Activated CD4-positive, alpha-beta T cell treated with anti-CD3 and anti-CD28 coated beads, Interleukin-2, amount 50 U/mL, for 4 hours (primary cell): ENCODE results near the gene IL18RAP.

ENCODE experiments used
- DNase-seq, 2 experiments: peaks; one replicate each; pipeline ENCODE4 v3.0.0-alpha.2; 2020

IL18RAP gene

DNA sequence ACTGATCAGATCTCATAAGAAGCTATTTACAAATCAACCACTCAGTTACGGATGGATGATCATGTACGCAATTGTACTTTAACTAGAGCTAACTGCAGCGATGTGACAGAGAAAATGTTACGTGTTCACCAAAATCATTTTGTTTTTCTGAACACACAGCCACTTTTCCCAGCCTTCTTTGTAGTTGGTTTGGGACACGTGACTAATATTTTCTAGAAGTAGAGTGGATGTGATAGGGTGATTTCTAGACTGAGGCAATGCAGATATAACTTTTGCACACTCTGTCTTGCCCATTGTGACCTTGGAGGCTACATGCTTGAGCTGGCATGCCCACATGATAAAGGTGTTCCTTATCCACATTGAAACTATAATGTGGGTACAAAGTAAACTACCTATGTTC, 40.2 kb downstream of the IL18RAP start:
- no peak for DNase-seq

DNA sequence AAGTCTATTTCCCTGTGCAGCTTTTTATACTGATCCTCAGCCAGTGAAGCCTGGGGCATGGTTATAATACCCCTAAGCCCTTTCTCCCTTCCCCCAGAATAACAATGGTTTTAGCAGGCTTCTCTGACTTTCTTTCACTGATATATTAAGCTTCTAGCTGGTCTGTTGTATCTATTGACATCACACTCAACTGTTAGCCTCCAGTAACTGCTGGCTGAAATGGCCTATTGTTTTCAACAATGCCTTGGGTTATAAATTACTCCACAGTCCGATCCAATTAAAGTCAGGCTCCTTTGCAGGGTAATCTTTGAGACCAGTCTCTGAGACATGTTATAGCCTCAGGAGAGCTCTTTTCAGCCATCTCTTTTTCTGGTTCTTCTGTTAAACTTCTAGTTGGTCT, 47.2 kb downstream of the IL18RAP start:
- DNase-seq, result no peak

DNA sequence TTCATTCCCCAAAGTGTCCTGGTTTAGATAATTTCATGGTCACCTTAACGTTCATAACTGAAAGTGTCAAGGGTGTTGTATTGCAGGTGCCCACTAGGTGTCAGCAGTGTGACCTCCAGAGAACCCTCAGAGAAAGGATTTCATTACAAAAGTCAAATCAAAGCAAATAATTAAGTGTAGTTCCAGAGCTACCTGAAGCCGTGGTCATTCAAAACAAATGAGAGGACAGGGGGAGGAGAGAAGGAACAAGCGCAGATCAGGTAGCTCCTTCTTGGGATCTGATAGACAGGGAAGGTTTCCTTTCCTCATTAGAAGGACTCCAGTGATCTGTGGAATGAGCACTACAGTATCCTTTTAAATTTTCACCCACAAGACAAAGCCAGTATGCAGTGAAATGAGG, 50.1 kb downstream of the IL18RAP start, which contains the start of gene SLC9A4:
Gene SLC9A4, plus strand, starts transcription at position 207 of the 400 bp plus-strand sequence. CDS start 534 bp downstream, outside the sequence.
- peak; percentile 38 to 47 for DNase-seq

DNA sequence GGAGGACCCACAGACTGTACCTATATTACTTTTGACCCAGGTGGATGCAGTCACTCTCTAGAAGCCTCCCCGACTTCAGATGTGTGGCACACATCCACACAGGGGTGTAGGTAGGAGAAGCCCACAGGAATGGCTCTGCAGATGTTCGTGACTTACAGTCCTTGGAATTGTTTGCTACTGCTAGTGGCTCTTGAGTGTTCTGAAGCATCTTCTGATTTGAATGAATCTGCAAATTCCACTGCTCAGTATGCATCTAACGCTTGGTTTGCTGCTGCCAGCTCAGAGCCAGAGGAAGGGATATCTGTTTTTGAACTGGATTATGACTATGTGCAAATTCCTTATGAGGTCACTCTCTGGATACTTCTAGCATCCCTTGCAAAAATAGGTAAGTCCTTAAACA, 50.7 kb downstream of the IL18RAP start:
- DNase-seq, result no peak

DNA sequence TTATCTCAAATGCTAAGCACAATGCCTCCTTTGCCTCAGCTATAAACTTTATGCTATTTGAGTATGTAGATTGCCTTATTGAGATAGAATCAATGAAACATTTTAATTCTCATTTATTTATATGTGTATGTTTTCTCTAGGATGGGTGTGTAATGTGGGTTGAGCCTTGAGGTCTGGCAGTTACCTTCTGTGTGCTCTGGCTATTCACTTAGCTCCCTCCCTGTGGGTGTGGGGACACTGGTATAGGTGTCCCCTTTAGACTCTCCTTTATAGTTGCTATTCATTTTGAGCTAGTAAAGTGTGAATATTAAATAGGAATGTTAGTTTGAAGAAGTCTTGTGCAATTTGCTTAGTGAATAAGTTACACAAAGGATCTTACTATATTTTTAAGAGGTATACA, 51.8 kb downstream of the IL18RAP start:
- DNase-seq, result no peak

DNA sequence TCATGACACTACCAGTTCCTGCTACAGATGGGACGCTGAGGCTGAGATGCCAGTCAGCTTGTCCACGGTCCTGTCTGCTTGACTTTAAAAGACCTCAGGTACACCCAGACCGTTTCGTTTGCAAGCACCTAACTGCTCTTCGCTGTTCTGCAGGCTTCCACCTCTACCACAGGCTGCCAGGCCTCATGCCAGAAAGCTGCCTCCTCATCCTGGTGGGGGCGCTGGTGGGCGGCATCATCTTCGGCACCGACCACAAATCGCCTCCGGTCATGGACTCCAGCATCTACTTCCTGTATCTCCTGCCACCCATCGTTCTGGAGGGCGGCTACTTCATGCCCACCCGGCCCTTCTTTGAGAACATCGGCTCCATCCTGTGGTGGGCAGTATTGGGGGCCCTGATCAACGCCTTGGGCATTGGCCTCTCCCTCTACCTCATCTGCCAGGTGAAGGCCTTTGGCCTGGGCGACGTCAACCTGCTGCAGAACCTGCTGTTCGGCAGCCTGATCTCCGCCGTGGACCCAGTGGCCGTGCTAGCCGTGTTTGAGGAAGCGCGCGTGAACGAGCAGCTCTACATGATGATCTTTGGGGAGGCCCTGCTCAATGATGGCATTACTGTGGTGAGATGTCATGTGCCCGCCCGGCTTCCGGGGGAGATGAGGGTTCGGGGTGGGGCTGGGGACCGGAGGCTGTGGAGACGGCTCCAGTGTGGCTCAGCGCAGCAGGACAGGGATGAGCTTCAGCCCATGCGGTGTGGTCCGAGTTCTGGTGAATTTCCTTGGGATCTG, 55.9 kb downstream of the IL18RAP start:
- no peak for DNase-seq

DNA sequence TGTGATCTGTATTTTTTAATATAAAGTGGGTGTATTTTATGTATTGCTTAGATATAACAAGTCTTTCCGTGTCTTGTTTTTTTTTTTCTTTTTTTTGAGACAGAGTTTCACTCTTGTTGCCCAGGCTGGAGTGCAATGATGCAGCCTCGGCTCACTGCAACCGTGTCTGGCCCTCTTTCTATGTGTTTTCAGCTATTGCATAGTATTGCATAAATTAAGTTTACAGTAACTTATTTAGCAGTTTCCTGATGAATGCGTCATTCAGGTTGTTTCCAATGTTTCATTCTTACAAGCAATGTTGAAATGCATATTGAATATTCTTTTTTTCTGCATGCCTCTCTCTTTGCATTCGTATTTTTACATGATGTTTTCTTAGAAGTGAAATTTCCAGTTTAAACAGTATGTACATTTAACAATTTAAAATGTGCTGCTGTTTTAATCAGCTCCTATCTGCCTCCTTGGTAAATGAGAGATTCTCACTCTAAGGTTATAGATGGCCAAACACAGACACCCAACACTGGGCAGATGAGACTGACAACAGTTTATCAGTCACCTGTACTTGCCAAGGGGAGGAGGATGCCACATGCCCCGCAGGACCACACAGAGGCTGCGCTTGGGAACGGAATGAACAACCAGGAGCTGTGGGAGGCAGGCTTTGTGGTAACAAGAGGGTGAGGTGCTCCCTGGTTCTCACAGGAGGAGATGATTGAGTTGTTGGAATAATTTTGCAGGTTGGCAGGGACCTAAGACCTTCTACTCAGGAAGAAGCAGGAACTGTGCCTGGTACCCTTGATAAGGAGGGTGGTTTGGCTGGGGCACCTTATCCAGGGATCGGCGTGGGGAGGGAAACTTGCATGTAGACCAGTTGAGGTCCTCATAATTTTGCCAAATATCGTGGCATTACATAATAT, 57.6 kb downstream of the IL18RAP start:
- no peak for DNase-seq

DNA sequence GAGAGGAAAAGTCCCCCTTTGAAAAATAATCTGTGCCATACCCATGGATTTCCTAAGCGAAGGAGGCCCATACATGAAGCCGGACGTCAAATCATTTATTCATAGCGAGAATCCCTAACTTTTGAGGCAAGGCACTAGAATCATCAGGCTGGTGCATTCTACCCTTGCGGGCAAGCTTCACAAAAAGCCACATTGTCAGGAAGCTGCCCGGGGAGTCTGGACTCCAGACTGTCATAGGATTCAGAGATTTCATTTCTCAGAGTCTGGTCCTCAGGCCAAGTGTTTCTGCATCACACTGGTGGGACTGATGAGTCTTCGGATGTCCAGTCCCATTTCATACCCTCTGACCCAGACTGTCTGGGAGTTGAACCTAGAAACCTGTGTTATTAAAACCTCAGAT, 59.0 kb downstream of the IL18RAP start:
- DNase-seq, result no peak

DNA sequence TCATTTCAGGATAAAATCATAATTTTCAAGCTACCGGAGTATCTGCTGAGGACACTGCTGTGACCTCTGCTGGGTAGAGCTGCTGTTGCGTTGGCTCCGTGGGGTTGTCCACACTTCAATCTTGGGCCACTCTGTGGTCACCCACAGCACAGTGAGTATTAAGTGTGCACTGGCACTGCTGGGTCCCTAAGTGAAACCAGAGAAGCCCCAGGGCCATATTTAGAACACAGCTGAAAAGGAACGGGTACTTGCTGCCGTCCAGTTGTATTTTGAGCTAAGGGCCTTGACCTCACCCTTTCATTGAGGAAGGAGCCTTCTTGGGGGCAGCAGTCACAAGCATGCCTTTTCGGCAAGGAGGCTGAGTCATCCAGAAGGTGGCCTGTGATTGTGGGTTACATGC, 60.1 kb downstream of the IL18RAP start:
- DNase-seq, result no peak

DNA sequence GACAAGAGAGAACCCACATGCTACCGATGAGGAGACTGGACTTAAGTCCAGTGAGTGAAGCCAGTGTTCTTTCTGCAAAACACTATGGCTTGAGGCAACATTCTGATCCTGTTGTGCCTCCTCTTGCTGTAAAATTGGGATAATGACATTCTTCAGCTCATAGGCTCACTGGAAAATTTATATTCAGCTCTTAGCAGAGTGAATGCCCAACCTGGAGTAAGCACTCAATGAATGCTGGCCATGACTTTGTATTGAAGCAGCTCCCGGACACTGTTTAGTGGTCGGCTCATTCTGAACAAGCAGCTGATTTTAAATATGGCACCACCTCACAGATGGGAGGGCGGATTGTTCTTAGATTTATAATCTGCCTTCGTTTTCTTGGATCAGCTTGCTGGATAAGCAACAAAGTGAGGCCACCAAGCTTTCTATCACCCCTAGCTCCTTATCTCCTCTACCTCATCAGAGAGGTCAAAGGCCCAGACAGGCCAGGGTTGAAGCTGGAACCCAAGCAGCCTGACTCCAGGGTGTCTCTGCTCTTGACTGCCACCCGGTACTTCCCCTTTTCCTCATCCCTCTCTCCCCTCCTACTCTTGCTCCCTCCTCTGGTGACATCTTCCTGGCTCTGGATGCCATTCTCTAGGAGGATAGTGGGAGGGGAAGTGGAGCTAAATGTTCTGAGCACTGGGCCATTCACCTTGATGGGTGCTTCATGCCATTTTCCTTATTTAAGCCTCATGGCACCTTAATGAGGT, 61.5 kb downstream of the IL18RAP start:
- no peak for DNase-seq

DNA sequence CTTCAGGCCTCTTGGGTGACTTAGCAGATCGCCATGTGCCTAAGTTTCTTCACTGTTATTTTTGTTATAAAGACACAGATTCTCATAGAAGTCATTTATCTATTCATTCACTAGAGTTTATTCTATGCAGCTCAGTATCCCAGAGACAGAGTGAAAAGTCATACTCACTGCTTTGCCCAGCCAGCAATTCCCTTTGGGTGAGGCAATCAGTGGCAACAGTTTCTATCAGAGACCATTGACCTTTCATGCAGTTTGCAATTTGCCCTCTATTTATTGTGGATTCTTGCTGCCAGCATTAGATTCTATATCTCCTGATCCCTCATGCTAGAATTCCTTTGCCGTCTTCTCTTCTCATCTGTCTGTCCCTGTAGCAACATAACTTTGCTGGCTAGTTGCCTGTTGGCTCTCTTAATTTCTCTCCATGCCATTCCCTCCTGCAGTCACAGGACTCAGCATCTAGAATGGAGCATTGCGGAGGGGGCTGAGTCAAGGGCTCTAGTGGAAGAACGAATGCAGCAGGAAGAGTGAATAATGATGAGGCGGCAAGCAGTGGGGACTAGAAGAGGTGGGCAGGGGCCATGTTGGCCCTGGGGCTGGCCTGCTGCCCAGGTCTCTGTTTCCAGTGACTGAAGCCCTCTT, 62.3 kb downstream of the IL18RAP start:
- DNase-seq, result no peak

DNA sequence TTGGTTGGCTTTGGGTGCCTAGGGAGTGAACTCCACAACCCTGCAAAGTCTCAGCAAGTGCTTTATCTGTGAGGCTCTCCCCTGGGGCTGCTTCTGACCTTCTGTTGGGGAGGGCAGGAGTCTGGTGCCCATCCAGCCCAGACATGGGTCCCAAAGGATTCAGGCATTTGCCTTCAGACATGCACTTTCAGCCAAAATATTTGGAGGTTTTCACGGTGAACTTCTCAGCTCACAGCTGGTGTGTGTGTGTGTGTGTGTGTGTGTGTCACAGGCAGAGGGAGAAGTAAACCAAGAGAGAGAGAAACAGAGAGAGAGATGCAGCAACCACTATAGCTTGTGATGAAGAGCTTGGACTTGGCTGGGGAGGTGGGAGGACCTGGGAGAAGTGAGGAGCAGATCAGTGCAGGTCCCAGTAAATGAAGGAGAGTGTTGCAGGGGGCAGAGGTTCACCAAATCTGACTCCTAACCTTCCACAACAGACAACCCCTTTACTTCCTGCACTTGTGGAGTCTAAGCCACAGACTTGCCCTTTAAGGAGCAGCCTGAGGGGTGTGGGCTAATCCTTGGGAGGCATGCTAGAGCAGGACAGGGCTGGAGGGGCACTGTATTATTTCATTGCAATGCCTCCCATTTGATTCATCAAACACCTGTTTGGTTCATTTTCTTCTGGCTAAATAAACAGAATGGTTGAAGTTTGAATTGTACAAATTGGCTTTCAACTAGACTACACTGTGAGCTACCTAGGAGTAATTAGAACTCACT, 64.2 kb downstream of the IL18RAP start:
- no peak for DNase-seq

DNA sequence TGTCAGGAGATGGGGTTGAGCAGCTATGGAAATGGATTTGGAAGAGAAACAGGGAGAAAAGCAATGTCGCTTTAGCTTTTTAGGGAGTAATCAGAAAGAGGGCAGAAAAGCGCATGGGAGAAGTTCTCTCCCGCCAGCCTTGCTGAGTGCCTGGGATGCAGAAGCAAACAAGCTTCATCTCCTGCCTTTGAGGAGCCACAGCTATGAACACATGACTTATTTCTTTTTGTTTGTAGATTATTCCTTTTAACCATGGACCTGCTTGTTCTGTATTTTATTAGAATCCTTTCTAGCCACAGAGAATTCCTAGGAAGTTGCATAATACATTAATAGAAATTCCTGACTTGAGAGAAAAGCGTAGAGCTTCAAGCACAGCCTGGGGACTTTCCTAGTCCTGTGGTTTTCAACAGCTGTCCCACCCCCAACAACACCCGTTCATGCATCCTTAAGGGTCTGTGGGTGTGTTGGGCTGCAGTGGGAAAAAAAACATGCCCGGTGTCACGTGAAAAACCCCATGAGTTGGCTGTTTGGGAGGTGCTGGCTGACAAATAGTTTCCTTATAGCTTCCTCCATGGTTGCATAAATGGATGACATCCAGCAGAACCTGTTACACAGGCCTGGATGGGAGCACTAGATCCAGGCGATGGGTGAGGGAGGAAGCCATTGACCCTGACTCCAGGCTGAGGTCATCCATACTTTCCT, 65.0 kb downstream of the IL18RAP start:
- no peak for DNase-seq

DNA sequence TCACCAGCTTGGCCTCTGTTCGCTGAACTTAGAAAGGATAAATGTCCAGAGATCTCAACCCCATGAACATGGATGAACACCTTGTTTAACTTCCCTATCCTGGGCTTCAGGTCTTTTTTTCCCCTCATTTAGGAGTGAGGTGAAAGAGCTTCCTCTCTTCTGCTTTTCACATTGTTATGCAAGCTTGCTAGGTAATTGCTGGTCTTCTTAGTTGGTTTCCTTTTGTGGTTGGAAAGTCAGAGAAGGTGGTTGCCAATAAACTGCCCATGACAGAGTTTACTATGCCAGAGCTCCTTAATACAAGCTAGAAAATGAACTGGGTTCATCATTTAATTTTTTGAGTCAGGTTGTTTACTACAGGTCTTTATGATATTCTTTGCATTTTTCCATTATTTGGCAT, 66.7 kb downstream of the IL18RAP start:
- no peak for DNase-seq

DNA sequence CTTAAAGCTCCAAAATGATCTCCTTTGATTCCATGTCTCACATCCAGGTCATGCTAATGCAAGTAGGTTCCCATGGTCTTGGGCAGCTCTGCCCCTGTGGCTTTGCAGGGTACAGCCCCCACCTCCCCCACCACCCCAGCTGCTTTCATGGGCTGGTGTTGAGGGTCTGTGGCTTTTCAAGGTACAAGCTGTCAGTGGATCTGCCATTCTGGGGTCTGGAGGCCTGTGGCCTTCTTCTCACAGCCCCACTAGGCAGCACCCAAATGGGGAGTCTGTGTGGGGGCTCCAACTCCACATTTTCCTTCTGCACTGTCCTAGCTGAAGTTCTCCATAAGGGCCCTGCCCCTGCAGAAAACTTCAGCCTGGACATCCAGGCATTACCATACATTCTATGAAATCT, 69.0 kb downstream of the IL18RAP start:
- no peak for DNase-seq

DNA sequence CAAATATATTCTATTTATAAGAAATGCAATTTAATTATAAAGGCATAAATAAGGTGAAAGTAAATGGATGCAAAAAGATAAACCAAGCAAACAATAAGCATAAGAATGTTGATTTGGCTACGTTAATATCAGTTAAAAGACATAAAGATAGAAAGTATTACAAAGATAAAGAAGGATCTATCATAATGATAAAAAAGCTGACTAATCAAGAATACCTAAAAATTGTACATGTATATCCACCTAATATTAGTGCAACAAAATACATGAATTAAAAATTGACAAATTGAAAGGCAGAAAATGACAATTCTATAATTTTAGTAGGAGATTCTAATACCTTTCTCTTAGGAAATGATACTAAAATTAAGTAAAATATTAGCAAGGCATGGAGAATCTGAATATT, 71.6 kb downstream of the IL18RAP start:
- DNase-seq, result no peak

DNA sequence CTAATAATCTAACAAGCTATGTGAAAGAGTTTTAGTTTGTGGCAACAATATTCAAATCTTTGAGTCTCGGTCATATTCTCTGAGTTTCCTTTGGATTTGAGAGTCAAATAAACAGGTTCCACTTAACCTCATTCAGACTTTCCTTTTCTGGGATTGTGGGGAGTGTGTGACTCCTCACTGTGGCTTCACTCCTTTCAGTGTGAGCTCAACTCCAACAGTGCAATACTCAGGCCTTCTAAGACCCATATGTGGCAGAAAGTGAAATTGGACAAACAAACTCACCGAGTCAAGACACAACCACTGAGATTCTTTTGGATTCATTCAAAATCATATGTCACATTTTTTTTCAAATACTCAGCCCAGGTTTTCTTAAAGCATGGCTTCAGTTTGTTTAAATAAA, 75.5 kb downstream of the IL18RAP start:
- no peak for DNase-seq

DNA sequence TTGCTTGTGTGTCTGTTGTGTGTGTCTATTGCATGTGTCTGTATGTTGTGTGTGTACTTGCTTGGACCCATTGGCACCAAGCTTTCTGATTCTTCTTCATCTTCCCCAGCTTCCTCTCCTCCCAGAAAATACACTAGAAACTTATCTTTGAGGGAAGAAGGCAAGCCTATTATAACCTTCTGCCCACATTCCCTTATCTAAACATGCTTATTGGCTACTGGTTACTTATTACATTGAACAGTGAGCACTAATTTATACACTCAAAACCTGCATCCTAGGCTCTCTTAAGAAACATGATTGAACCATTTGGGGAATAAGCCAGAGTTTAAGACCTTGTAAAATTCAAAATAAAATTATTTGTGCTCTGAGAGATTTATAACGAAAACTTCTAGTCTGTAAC, 76.6 kb downstream of the IL18RAP start:
- DNase-seq, result no peak
